Measurements from ENCODE around the gene ETV6.

ETV6 gene

GRCh38 chr12:11722578-11723138 is 73.2 kb downstream of the ETV6 start:
- DNase-seq, result no peak

- DNase-seq, result peak; percentile 95
Observed at GRCh38 chr12:11723993-11724392, 74.5 kb downstream of the ETV6 start.

- DNase-seq, result no peak
Observed at GRCh38 chr12:11724888-11725311, 75.4 kb downstream of the ETV6 start.

GRCh38 chr12:11725686-11726085 is 76.2 kb downstream of the ETV6 start:
- DNase-seq, result peak; percentile 41

GRCh38 chr12:11726659-11727058 is 77.2 kb downstream of the ETV6 start:
- DNase-seq, result no peak

- DNase-seq, result peak; percentile 31
Observed at GRCh38 chr12:11727133-11727664, 77.7 kb downstream of the ETV6 start.

GRCh38 chr12:11728154-11728755 is 78.8 kb downstream of the ETV6 start:
- peak; percentile 65 for DNase-seq

- DNase-seq, result peak; percentile 87
Observed at GRCh38 chr12:11729008-11729407, 79.5 kb downstream of the ETV6 start.

- no peak for DNase-seq
Observed at GRCh38 chr12:11729439-11730150, 80.1 kb downstream of the ETV6 start.

GRCh38 chr12:11730299-11731041 is 81.0 kb downstream of the ETV6 start:
- DNase-seq, result peak; percentile 91

GRCh38 chr12:11731042-11731357 is 81.5 kb downstream of the ETV6 start:
- peak; percentile 34 for DNase-seq

GRCh38 chr12:11731455-11731854 is 82.0 kb downstream of the ETV6 start:
- DNase-seq, result no peak

GRCh38 chr12:11732023-11732422 is 82.5 kb downstream of the ETV6 start:
- no peak for DNase-seq

GRCh38 chr12:11732715-11733114 is 83.2 kb downstream of the ETV6 start:
- DNase-seq, result no peak

- no peak for DNase-seq
Observed at GRCh38 chr12:11734580-11735180, 85.2 kb downstream of the ETV6 start.

- no peak for DNase-seq
Observed at GRCh38 chr12:11738450-11738849, 89.0 kb downstream of the ETV6 start.

- DNase-seq, result no peak
Observed at GRCh38 chr12:11739980-11740577, 90.6 kb downstream of the ETV6 start.

- no peak for DNase-seq
Observed at GRCh38 chr12:11741434-11742092, 92.1 kb downstream of the ETV6 start.

- no peak for DNase-seq
Observed at GRCh38 chr12:11743423-11744409, 94.2 kb downstream of the ETV6 start.

- no peak for DNase-seq
Observed at GRCh38 chr12:11744410-11744801, 94.9 kb downstream of the ETV6 start.

- DNase-seq, result no peak
Observed at GRCh38 chr12:11745113-11745512, 95.6 kb downstream of the ETV6 start.
